Karpas-422 (cell line): Measurements from ENCODE around the gene NBDY. TPM values are rescaled to one million over a fixed set of nuclear protein-coding genes. Genes with fewer than 3 reads are reported as not detected.
"Not testable (repeated sequence)": the region's sequence is repeated elsewhere in the genome, so short reads cannot be mapped to it uniquely, and the experiment has no call there.

Experiments used
- DNase-seq: peaks from one replicate; pipeline ENCODE4 v3.0.0-alpha.2; 2015
- H2AFZ ChIP-seq: fragments of 200-600 bp; sonication (generic); 2 replicates; pipeline ENCODE4 v1.6.1; 2014; ENCODE audit warnings: antibody characterized with exemption, low read length, mixed read lengths
- H3K27ac ChIP-seq: fragments of 200-600 bp; sonication (generic); 2 replicates; pipeline ENCODE4 v1.5.1; 2014; ENCODE audit warnings: mild to moderate bottlenecking, low read length, moderate library complexity
- H3K27me3 ChIP-seq: fragments of 200-600 bp; sonication (generic); 2 replicates; pipeline ENCODE4 v1.6.1; 2014; ENCODE audit warnings: low read length, mixed read lengths
- H3K36me3 ChIP-seq: fragments of 200-600 bp; sonication (generic); 2 replicates; pipeline ENCODE4 v1.6.1; 2014; ENCODE audit warnings: low read length, mixed read lengths; ENCODE audit not compliant: insufficient read depth
- H3K4me1 ChIP-seq: fragments of 200-600 bp; sonication (generic); 2 replicates; pipeline ENCODE4 v1.6.1; 2014; ENCODE audit warnings: mild to moderate bottlenecking, low read length, mixed read lengths
- H3K4me2 ChIP-seq: fragments of 200-600 bp; sonication (generic); 2 replicates; pipeline ENCODE4 v1.6.1; 2014; ENCODE audit warnings: low read length, low read depth, mild to moderate bottlenecking; ENCODE audit not compliant: poor library complexity, severe bottlenecking
- H3K4me3 ChIP-seq: fragments of 200-600 bp; sonication (generic); 2 replicates; pipeline ENCODE4 v1.5.1; 2014; ENCODE audit warnings: mild to moderate bottlenecking, antibody characterized with exemption, low read length, mixed read lengths
- H3K79me2 ChIP-seq: fragments of 200-600 bp; sonication (generic); 2 replicates; pipeline ENCODE4 v1.6.1; 2014; ENCODE audit warnings: mild to moderate bottlenecking, low read length, mixed read lengths
- H3K9ac ChIP-seq: fragments of 200-600 bp; sonication (generic); 2 replicates; pipeline ENCODE4 v1.6.0; 2014; ENCODE audit warnings: low read length
- H3K9me2 ChIP-seq: fragments of 200-600 bp; sonication (generic), shearing (Covaris generic); replicated peaks from 2 replicates; pipeline ENCODE4 v1.6.0; 2014; ENCODE audit warnings: mild to moderate bottlenecking, low read length, moderate library complexity; ENCODE audit not compliant: insufficient read depth
- H3K9me3 ChIP-seq: fragments of 300-700, 200-600 bp; sonication (generic); 2 replicates; pipeline ENCODE4 v1.6.1; 2014; ENCODE audit warnings: low read length, mixed read lengths
- H4K20me1 ChIP-seq: fragments of 200-600 bp; sonication (generic); 2 replicates; pipeline ENCODE4 v1.6.1; 2014; ENCODE audit warnings: mild to moderate bottlenecking, antibody characterized with exemption, low read length, low read depth; ENCODE audit not compliant: insufficient read depth
- total RNA-seq: library from RNA; depleted of rRNA; stranded (reverse); fragments of >200 nt; shearing (Covaris generic); gene quantifications from 2 replicates; pipeline ENCODE4 v1.2.3, GENCODE V29; 2014; ENCODE audit warnings: low replicate concordance

NBDY gene
- total RNA-seq, 1 experiment from 2014 or later = 20.5 TPM

DNA sequence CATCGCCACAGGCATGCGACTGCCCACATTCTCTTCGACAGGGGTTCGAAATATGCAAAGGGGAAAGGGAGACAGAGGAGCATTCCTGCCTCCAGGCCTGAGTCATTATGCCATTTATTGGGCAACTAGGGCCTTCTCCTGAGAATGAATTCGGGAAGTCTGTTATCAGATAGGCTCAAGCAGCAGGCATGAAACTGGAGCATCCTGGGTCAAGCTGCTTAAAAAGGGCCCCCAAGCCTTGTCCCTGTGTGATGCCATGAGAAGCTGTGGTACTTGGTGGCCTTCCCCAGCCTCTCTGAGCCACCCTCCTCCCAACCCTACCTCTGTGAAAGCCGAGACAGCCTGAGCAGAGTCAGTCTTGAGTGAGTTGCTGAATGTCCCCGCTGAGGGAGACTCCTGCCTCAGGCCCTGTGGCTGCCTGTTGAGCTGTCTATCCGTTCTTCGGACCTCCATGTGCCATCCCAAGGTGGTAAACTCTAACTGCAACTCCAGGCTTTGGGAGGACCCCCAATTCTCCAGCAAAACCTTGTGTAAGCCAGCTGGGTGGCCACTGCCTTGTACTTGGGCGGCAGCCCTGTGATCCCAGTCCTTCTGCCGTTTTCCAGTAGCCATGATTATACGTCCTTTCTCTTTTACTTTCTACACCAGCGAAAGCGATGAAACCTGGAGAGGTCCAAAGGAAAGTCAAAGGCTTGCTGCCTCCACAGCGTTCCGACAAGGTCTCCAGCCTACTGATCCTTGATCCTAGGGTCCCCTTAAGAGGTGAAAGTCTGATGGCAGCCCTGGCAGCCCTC, 37.7 kb downstream of the NBDY start:
- Histone ChIP-seq H3K27ac (peak overlapping the region; percentile 82), H3K9me2 (no peaks in the 10 kb centered on the region), H3K4me3 (peak overlapping the region; percentile 62), H3K27me3 (no peaks in the 10 kb centered on the region), H4K20me1 (no peaks in the 10 kb centered on the region), H3K36me3 (no peaks in the 10 kb centered on the region), H3K9ac (peak overlapping the region; percentile 70), H3K4me2 (peak overlapping the region; percentile 80), H3K4me1 (peaks cover 55% of the 10 kb centered on the region), H3K79me2 (peaks cover 21% of the 10 kb centered on the region), H3K9me3 (no peaks in the 10 kb centered on the region), H2AFZ (peak overlapping the region; percentile 1; the same call in 1 of the 2 replicates)
- DNase-seq = peak; percentile 68

DNA sequence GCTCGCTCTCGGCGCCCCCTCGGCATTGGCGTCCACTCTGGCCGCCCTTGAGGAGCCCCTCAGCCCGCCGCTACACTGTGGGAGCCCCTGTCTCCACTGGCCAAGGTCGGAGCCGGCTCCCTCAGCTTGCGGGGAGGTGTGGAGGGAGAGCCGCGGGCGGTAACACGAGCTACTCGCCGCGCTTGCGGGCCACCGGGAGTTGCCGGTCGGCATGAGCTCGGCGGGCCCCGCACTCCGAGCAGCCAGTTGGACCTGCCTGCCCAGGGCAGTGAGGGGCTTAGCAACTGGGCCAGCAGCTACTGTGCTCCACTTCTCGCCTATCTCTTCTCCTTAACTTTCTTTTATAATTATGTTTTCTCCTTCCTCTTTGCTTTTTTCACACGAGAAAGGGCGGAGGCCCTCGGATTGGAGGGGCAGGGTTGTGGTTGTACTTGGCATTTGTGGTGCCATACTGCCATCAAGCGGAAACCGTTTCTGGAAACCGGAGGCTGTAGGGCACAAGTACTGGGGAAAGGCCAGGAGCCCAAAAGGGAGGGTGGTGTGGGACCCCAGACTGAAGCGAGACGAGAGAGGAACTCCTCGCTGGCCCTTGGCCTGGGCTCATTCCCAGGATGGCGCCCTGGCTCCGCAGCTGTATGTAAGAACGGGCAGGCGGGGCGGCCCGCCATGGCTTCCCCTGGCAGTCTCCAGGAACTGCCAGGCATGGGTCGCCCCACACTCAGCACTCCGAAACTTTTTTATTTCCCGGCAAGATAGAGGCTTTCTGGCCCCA, 38.5 kb downstream of the NBDY start:
- peak overlapping the region; percentile 82 for H3K27ac ChIP-seq

DNA sequence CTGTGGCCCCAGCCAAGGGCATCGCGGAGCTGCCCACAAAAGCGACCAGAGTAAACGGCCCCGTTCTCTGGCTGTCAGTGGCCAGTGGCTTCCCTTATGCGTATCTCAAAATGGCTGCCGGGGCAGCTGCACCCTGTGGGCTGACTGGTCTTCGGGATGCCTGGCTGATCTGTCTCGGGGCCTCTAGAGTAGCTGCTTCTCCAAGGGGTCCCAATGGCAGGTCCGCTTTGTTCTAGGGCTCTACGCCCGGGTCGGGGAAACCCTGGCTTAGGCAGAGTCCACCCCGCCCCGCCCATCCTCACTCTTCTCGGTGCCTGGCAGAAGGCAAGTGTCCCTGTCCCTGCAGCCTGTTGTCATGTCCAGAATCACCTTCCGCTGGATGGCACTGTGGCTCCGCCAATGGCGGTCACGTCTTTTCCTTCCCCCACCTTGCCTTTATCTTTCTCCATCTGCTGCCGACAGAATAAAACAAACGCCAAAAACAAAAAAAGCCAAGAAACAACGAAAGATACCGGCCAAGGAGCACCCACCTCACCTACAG, 39.1 kb downstream of the NBDY start:
- not testable (repeated sequence) for H2AFZ ChIP-seq, H3K36me3 ChIP-seq, H3K27ac ChIP-seq, DNase-seq, H3K4me2 ChIP-seq, H3K9ac ChIP-seq, H3K9me3 ChIP-seq, H3K27me3 ChIP-seq, H4K20me1 ChIP-seq, H3K4me3 ChIP-seq, H3K9me2 ChIP-seq
- peaks cover 15% of the 10 kb centered on the region for H3K79me2 ChIP-seq
- H3K4me1 ChIP-seq = peaks cover 41% of the 10 kb centered on the region

More for the DNA sequence above, 38.5 kb downstream of the NBDY start:
- H2AFZ ChIP-seq = peak overlapping the region; percentile 1; the same call in 1 of the 2 replicates
- H3K4me1 ChIP-seq = peaks cover 47% of the 10 kb centered on the region
- peaks cover 19% of the 10 kb centered on the region for H3K79me2 ChIP-seq
- H3K4me3 ChIP-seq = peak overlapping the region; percentile 62
- H3K9me3 ChIP-seq, H3K36me3 ChIP-seq, H4K20me1 ChIP-seq, H3K27me3 ChIP-seq, H3K9me2 ChIP-seq: not testable (repeated sequence)
- H3K4me2 ChIP-seq = peak overlapping the region; percentile 80
- H3K9ac ChIP-seq = peak overlapping the region; percentile 70
- peak; percentile 78 for DNase-seq

DNA sequence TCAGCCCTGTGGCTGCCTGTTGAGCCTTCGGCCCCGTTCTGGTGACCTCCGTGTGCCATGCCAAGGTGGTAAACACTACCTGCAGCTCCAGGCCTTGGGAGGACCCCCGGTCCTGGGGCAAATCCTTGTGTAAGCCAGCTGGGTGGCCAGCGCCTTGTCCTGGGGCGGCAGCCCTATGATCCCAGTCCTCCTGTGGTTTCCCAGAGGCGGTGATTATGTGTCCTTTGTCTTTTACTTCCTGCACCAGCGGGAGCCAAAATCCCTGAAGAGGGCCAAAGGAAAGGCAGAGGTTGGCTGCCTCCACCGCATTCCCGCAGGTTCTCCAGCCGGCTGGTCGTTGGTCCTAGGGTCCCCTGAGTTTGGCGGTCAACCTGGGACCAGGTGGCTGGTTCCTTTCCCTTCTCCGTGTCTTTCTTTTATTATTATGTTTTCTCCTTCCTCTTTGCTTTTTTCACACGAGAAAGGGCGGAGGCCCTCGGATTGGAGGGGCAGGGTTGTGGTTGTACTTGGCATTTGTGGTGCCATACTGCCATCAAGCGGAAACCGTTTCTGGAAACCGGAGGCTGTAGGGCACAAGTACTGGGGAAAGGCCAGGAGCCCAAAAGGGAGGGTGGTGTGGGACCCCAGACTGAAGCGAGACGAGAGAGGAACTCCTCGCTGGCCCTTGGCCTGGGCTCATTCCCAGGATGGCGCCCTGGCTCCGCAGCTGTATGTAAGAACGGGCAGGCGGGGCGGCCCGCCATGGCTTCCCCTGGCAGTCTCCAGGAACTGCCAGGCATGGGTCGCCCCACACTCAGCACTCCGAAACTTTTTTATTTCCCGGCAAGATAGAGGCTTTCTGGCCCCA, 43.9 kb downstream of the NBDY start:
- H3K27me3 ChIP-seq, H3K9me3 ChIP-seq, H3K4me2 ChIP-seq, H3K36me3 ChIP-seq, H3K9ac ChIP-seq, H3K4me1 ChIP-seq, H3K4me3 ChIP-seq, DNase-seq, H3K27ac ChIP-seq, H3K79me2 ChIP-seq, H4K20me1 ChIP-seq, H3K9me2 ChIP-seq, H2AFZ ChIP-seq: not testable (repeated sequence)

DNA sequence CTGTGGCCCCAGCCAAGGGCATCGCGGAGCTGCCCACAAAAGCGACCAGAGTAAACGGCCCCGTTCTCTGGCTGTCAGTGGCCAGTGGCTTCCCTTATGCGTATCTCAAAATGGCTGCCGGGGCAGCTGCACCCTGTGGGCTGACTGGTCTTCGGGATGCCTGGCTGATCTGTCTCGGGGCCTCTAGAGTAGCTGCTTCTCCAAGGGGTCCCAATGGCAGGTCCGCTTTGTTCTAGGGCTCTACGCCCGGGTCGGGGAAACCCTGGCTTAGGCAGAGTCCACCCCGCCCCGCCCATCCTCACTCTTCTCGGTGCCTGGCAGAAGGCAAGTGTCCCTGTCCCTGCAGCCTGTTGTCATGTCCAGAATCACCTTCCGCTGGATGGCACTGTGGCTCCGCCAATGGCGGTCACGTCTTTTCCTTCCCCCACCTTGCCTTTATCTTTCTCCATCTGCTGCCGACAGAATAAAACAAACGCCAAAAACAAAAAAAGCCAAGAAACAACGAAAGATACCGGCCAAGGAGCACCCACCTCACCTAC, 44.5 kb downstream of the NBDY start:
- not testable (repeated sequence) for H3K9me2 ChIP-seq, H3K4me1 ChIP-seq, H4K20me1 ChIP-seq, H3K9me3 ChIP-seq, H3K27ac ChIP-seq, H3K27me3 ChIP-seq, DNase-seq, H2AFZ ChIP-seq, H3K79me2 ChIP-seq, H3K9ac ChIP-seq, H3K4me3 ChIP-seq, H3K36me3 ChIP-seq, H3K4me2 ChIP-seq

DNA sequence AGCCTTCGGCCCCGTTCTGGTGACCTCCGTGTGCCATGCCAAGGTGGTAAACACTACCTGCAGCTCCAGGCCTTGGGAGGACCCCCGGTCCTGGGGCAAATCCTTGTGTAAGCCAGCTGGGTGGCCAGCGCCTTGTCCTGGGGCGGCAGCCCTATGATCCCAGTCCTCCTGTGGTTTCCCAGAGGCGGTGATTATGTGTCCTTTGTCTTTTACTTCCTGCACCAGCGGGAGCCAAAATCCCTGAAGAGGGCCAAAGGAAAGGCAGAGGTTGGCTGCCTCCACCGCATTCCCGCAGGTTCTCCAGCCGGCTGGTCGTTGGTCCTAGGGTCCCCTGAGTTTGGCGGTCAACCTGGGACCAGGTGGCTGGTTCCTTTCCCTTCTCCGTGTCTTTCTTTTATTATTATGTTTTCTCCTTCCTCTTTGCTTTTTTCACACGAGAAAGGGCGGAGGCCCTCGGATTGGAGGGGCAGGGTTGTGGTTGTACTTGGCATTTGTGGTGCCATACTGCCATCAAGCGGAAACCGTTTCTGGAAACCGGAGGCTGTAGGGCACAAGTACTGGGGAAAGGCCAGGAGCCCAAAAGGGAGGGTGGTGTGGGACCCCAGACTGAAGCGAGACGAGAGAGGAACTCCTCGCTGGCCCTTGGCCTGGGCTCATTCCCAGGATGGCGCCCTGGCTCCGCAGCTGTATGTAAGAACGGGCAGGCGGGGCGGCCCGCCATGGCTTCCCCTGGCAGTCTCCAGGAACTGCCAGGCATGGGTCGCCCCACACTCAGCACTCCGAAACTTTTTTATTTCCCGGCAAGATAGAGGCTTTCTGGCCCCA, 49.3 kb downstream of the NBDY start:
- H3K79me2 ChIP-seq, H3K4me3 ChIP-seq, H3K4me1 ChIP-seq, H3K9ac ChIP-seq, H3K9me2 ChIP-seq, H3K9me3 ChIP-seq, H3K36me3 ChIP-seq, H3K27me3 ChIP-seq, H2AFZ ChIP-seq, H3K4me2 ChIP-seq, H4K20me1 ChIP-seq, H3K27ac ChIP-seq, DNase-seq: not testable (repeated sequence)

DNA sequence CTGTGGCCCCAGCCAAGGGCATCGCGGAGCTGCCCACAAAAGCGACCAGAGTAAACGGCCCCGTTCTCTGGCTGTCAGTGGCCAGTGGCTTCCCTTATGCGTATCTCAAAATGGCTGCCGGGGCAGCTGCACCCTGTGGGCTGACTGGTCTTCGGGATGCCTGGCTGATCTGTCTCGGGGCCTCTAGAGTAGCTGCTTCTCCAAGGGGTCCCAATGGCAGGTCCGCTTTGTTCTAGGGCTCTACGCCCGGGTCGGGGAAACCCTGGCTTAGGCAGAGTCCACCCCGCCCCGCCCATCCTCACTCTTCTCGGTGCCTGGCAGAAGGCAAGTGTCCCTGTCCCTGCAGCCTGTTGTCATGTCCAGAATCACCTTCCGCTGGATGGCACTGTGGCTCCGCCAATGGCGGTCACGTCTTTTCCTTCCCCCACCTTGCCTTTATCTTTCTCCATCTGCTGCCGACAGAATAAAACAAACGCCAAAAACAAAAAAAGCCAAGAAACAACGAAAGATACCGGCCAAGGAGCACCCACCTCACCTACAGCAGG, 50.0 kb downstream of the NBDY start:
- H3K27ac ChIP-seq, H3K4me2 ChIP-seq, H3K4me3 ChIP-seq, H3K79me2 ChIP-seq, H3K36me3 ChIP-seq, H2AFZ ChIP-seq, H3K9ac ChIP-seq, DNase-seq, H4K20me1 ChIP-seq, H3K4me1 ChIP-seq, H3K9me2 ChIP-seq, H3K27me3 ChIP-seq, H3K9me3 ChIP-seq: not testable (repeated sequence)
